ENCODE measurements around the gene FOXA2.

The FOXA2 gene

GRCh38 chr20:22576273-22576672, 8.1 kb downstream of the FOXA2 start:
- Histone ChIP-seq H3K4me2 (ENCODE audit: low read length) (no peak overlapping the region), H3K36me3 (ENCODE audit: insufficient read depth, low read length) (no peaks in the 10 kb centered on the region), H3K4me1 (ENCODE audit: control insufficient read depth, insufficient read depth, low read length) (no peaks in the 10 kb centered on the region), H3K9me3 (replicated peaks; ENCODE audit: low read length) (no peaks in the 10 kb centered on the region), H3K9ac (ENCODE audit: low read depth, low read length) (no peak overlapping the region), H3K4me3 (ENCODE audit: low read length) (no peak overlapping the region), H3K27me3 (ENCODE audit: control insufficient read depth, insufficient read depth, low read length) (peaks cover 87% of the 10 kb centered on the region)

GRCh38 chr20:22575737-22576136, 8.6 kb downstream of the FOXA2 start:
- H3K4me1 ChIP-seq (ENCODE audit: control insufficient read depth, insufficient read depth, low read length) = no peaks in the 10 kb centered on the region
- H3K27me3 ChIP-seq (ENCODE audit: control insufficient read depth, insufficient read depth, low read length) = peaks cover 88% of the 10 kb centered on the region
- H3K9ac ChIP-seq (ENCODE audit: low read depth, low read length) = no peak overlapping the region
- no peak overlapping the region for H3K4me2 ChIP-seq (ENCODE audit: low read length)
- H3K9me3 ChIP-seq (replicated peaks; ENCODE audit: low read length) = no peaks in the 10 kb centered on the region
- H3K4me3 ChIP-seq (ENCODE audit: low read length) = no peak overlapping the region
- H3K36me3 ChIP-seq (ENCODE audit: insufficient read depth, low read length) = no peaks in the 10 kb centered on the region

DNA sequence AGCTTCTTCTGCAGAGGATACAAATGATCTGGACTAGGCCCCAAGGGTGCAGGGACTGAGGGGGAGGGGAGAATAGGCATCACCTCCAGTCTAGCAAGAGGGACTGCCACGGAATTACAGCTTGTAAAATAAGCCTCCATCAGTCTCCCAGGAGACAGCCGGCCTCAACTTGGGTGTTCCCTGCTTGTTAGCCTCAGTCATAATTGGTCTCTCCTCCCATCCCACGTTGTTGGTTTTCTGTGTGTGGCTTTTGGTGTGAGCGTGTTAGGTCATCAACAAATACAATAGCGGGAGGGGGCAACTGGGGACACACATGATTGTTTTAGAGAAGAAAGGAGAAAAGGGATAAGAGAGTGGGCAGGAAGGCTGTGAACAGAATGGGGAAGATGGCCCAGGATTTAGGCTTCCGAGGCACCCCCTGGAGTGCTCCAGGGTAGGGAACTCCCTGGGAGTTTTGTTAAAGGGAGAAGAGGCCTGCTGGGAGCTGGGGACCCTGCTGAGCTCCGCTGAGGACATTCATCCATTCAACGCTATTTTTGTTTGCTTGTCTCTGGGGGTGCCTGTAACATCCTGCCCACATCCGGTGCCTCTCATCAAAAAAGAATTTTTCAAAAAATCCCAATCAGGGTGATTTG, 9.2 kb downstream of the FOXA2 start:
- Histone ChIP-seq H3K9me3 (replicated peaks; ENCODE audit: low read length) (no peaks in the 10 kb centered on the region), H3K4me3 (ENCODE audit: low read length) (no peak overlapping the region), H3K9ac (ENCODE audit: low read depth, low read length) (no peak overlapping the region), H3K27me3 (ENCODE audit: control insufficient read depth, insufficient read depth, low read length) (peaks cover 86% of the 10 kb centered on the region), H3K36me3 (ENCODE audit: insufficient read depth, low read length) (no peaks in the 10 kb centered on the region), H3K4me1 (ENCODE audit: control insufficient read depth, insufficient read depth, low read length) (no peaks in the 10 kb centered on the region), H3K4me2 (ENCODE audit: low read length) (no peak overlapping the region)

GRCh38 chr20:22574545-22575086, 9.8 kb downstream of the FOXA2 start:
- Histone ChIP-seq H3K4me1 (ENCODE audit: control insufficient read depth, insufficient read depth, low read length) (no peaks in the 10 kb centered on the region), H3K9ac (ENCODE audit: low read depth, low read length) (no peak overlapping the region), H3K9me3 (replicated peaks; ENCODE audit: low read length) (no peaks in the 10 kb centered on the region), H3K36me3 (ENCODE audit: insufficient read depth, low read length) (no peaks in the 10 kb centered on the region), H3K27me3 (ENCODE audit: control insufficient read depth, insufficient read depth, low read length) (peaks cover 86% of the 10 kb centered on the region), H3K4me2 (ENCODE audit: low read length) (no peak overlapping the region), H3K4me3 (ENCODE audit: low read length) (no peak overlapping the region)

DNA sequence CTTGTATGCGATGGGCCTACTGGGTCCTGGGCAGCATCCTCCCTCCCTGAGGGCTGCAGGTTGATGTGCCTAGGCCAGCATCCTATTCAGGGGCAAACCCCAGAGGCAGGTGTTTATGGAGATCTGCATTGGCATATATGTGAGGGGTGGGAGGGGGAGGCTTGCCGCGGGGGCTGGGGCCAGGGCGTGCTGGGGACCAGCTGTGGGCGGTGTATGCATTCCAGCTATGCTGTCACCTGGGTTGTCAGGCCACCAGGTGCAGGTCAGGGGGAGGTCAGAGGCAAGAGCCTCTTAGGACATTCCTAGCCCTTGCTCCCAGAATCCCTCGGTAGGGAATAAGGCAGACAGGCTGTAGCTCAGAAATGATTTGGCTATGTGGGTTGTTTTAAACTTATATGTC, 11.9 kb downstream of the FOXA2 start:
- H3K4me2 ChIP-seq (ENCODE audit: low read length) = no peak overlapping the region

GRCh38 chr20:22572023-22572422, 12.3 kb downstream of the FOXA2 start:
- Histone ChIP-seq H3K27me3 (ENCODE audit: control insufficient read depth, insufficient read depth, low read length) (peaks cover 88% of the 10 kb centered on the region), H3K9ac (ENCODE audit: low read depth, low read length) (no peak overlapping the region), H3K4me1 (ENCODE audit: control insufficient read depth, insufficient read depth, low read length) (no peaks in the 10 kb centered on the region), H3K4me2 (ENCODE audit: low read length) (no peak overlapping the region), H3K36me3 (ENCODE audit: insufficient read depth, low read length) (no peaks in the 10 kb centered on the region), H3K9me3 (replicated peaks; ENCODE audit: low read length) (no peaks in the 10 kb centered on the region), H3K4me3 (ENCODE audit: low read length) (no peak overlapping the region)

More for the DNA sequence above, 11.9 kb downstream of the FOXA2 start:
- Histone ChIP-seq H3K4me1 (ENCODE audit: control insufficient read depth, insufficient read depth, low read length) (no peaks in the 10 kb centered on the region), H3K9me3 (replicated peaks; ENCODE audit: low read length) (no peaks in the 10 kb centered on the region), H3K27me3 (ENCODE audit: control insufficient read depth, insufficient read depth, low read length) (peaks cover 88% of the 10 kb centered on the region), H3K9ac (ENCODE audit: low read depth, low read length) (no peak overlapping the region), H3K36me3 (ENCODE audit: insufficient read depth, low read length) (no peaks in the 10 kb centered on the region), H3K4me3 (ENCODE audit: low read length) (no peak overlapping the region)

DNA sequence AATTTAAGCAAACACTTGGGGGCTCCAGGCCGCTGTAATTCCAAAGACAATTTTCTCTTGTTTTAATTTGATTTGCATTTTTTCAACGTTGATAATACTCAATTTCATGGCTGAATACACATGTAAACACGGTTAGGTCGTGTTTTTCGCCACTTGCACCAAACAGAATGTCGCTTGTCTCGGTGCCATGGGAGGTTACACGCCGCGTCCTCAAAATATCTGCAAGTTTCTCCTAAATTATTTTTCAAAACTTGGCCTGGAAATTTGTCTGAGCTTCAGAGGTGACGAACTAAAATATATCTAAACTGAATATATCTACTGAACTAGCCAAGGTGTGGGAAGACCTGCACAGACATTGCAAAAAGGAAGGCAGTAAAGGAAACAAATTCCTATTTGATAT, 15.0 kb downstream of the FOXA2 start:
- H3K36me3 ChIP-seq (ENCODE audit: insufficient read depth, low read length) = no peaks in the 10 kb centered on the region
- no peaks in the 10 kb centered on the region for H3K9me3 ChIP-seq (replicated peaks; ENCODE audit: low read length)
- H3K4me2 ChIP-seq (ENCODE audit: low read length) = no peak overlapping the region
- peaks cover 85% of the 10 kb centered on the region for H3K27me3 ChIP-seq (ENCODE audit: control insufficient read depth, insufficient read depth, low read length)
- H3K4me1 ChIP-seq (ENCODE audit: control insufficient read depth, insufficient read depth, low read length) = no peaks in the 10 kb centered on the region
- no peak overlapping the region for H3K9ac ChIP-seq (ENCODE audit: low read depth, low read length)
- no peak overlapping the region for H3K4me3 ChIP-seq (ENCODE audit: low read length)

GRCh38 chr20:22568872-22569344, 15.5 kb downstream of the FOXA2 start:
- Histone ChIP-seq H3K4me1 (ENCODE audit: control insufficient read depth, insufficient read depth, low read length) (no peaks in the 10 kb centered on the region), H3K9ac (ENCODE audit: low read depth, low read length) (no peak overlapping the region), H3K9me3 (replicated peaks; ENCODE audit: low read length) (no peaks in the 10 kb centered on the region), H3K4me3 (ENCODE audit: low read length) (no peak overlapping the region), H3K36me3 (ENCODE audit: insufficient read depth, low read length) (no peaks in the 10 kb centered on the region), H3K4me2 (ENCODE audit: low read length) (no peak overlapping the region), H3K27me3 (ENCODE audit: control insufficient read depth, insufficient read depth, low read length) (peaks cover 86% of the 10 kb centered on the region)

GRCh38 chr20:22567944-22568871, 16.2 kb downstream of the FOXA2 start:
- peaks cover 92% of the 10 kb centered on the region for H3K27me3 ChIP-seq (ENCODE audit: control insufficient read depth, insufficient read depth, low read length)
- H3K9ac ChIP-seq (ENCODE audit: low read depth, low read length) = no peak overlapping the region
- H3K9me3 ChIP-seq (replicated peaks; ENCODE audit: low read length) = no peaks in the 10 kb centered on the region
- H3K36me3 ChIP-seq (ENCODE audit: insufficient read depth, low read length) = no peaks in the 10 kb centered on the region
- H3K4me1 ChIP-seq (ENCODE audit: control insufficient read depth, insufficient read depth, low read length) = no peaks in the 10 kb centered on the region
- H3K4me2 ChIP-seq (ENCODE audit: low read length) = no peak overlapping the region
- H3K4me3 ChIP-seq (ENCODE audit: low read length) = no peak overlapping the region

DNA sequence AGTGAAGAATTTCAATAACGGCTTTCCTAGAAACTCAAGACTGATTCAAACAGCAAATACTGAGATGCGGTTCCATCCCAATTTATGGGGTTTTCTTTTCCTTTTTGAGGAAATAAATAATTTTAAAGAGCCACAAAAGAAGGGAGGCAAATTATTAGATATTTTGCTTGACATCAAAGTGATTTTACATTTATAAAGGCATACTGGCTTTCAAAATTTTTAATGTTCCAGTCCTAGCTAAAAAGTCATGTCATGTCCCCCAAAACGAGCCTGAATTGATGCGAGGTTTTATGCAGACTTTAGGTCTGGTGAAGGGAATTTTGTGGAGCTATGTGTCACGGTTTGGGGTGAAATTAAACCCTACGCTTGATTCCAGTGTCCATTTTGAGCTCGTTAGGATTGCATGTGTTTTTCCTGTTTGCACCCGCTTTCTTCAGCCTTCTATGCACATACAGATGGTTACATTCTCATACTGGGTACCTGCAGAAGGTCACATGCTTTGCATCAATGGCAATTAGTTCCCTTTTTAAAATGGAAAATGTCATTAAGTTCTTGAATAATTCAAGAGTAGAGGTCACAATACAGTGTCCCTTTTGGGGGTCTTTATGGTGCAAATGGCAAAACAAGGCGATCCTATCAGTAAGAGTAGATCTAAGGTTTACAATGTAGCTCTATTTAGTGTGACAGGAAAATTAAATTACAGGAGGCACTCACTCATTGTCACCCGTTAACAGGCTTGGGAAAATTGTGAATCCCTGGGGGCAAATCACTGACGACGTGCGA, 17.3 kb downstream of the FOXA2 start:
- no peaks in the 10 kb centered on the region for H3K9me3 ChIP-seq (replicated peaks; ENCODE audit: low read length)
- no peak overlapping the region for H3K4me3 ChIP-seq (ENCODE audit: low read length)
- H3K9ac ChIP-seq (ENCODE audit: low read depth, low read length) = no peak overlapping the region
- H3K4me1 ChIP-seq (ENCODE audit: control insufficient read depth, insufficient read depth, low read length) = no peaks in the 10 kb centered on the region
- H3K4me2 ChIP-seq (ENCODE audit: low read length) = no peak overlapping the region
- no peaks in the 10 kb centered on the region for H3K36me3 ChIP-seq (ENCODE audit: insufficient read depth, low read length)
- peaks cover 84% of the 10 kb centered on the region for H3K27me3 ChIP-seq (ENCODE audit: control insufficient read depth, insufficient read depth, low read length)
